Measurements from ENCODE around the gene LRRC10B.

The LRRC10B gene

GRCh38 chr11:61552108-61552635, 43.6 kb downstream of the LRRC10B start:
- Histone ChIP-seq H3K27me3 (ENCODE audit: insufficient read depth, poor library complexity, severe bottlenecking) (peaks cover 20% of the 10 kb centered on the region), H3K36me3 (ENCODE audit: low read depth) (no peaks in the 10 kb centered on the region), H3K4me3 (ENCODE audit: severe bottlenecking) (no peak overlapping the region), H3K9me3 (ENCODE audit: severe bottlenecking) (no peaks in the 10 kb centered on the region), H3K27ac (ENCODE audit: poor library complexity, severe bottlenecking) (no peak overlapping the region), H3K4me1 (ENCODE audit: insufficient read depth, poor library complexity, severe bottlenecking) (no peaks in the 10 kb centered on the region)
- DNase-seq (ENCODE audit: low spot score) (no peak), ATAC-seq (ENCODE audit: low read depth) (no peak)
- TF ChIP-seq, protein P1, sequence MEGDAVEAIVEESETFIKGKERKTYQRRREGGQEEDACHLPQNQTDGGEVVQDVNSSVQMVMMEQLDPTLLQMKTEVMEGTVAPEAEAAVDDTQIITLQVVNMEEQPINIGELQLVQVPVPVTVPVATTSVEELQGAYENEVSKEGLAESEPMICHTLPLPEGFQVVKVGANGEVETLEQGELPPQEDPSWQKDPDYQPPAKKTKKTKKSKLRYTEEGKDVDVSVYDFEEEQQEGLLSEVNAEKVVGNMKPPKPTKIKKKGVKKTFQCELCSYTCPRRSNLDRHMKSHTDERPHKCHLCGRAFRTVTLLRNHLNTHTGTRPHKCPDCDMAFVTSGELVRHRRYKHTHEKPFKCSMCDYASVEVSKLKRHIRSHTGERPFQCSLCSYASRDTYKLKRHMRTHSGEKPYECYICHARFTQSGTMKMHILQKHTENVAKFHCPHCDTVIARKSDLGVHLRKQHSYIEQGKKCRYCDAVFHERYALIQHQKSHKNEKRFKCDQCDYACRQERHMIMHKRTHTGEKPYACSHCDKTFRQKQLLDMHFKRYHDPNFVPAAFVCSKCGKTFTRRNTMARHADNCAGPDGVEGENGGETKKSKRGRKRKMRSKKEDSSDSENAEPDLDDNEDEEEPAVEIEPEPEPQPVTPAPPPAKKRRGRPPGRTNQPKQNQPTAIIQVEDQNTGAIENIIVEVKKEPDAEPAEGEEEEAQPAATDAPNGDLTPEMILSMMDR (IDR thresholded peaks at IDR 0.05; ENCODE audit: poor library complexity, severe bottlenecking), result no peak

DNA sequence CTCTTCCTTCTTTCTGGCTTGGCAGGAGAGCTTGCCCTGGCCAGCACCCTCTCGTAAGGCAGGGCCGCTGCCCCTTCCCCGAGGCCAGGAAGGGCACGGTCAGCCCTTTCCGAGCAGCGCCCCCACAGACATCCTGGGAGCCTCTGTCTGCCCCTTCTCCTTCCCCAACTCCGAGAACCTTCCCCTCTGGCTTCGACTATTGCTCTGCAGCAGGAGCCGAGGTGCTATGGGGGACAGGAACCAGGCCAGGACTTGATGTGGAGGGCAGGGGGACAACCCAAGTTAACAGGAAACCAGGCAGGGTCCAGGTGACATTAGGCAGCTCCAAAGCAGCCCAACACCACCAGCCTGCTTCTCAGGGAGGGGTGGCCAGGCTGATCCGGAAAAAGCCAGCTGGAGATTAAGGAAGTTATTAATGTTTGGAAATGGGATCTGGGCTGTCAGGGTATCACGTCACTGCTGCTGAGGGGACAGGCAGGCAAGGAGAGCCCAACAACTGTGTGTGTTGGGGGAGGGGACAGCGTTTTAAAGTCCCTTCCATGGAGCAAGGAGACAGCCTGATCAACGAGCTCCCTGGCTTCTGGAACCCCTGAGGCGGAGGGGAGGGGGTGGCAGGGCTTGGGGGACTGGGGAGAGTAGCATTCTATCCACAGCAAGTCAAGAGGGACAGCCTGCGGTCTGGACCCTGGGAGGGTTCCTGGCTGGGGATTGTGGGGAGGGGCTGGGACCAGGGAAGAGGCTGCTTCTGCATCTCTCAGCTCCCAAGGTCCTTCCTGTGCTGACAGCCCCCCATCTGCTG, 45.0 kb downstream of the LRRC10B start:
- DNase-seq (ENCODE audit: low spot score) (no peak), ATAC-seq (ENCODE audit: low read depth) (no peak)
- TF ChIP-seq, protein P1 (IDR thresholded peaks at IDR 0.05; ENCODE audit: poor library complexity, severe bottlenecking), result no peak
- Histone ChIP-seq H3K36me3 (ENCODE audit: low read depth) (no peaks in the 10 kb centered on the region), H3K27me3 (ENCODE audit: insufficient read depth, poor library complexity, severe bottlenecking) (peaks cover 20% of the 10 kb centered on the region), H3K4me3 (ENCODE audit: severe bottlenecking) (no peak overlapping the region), H3K9me3 (ENCODE audit: severe bottlenecking) (no peaks in the 10 kb centered on the region), H3K27ac (ENCODE audit: poor library complexity, severe bottlenecking) (no peak overlapping the region), H3K4me1 (ENCODE audit: insufficient read depth, poor library complexity, severe bottlenecking) (no peaks in the 10 kb centered on the region)

DNA sequence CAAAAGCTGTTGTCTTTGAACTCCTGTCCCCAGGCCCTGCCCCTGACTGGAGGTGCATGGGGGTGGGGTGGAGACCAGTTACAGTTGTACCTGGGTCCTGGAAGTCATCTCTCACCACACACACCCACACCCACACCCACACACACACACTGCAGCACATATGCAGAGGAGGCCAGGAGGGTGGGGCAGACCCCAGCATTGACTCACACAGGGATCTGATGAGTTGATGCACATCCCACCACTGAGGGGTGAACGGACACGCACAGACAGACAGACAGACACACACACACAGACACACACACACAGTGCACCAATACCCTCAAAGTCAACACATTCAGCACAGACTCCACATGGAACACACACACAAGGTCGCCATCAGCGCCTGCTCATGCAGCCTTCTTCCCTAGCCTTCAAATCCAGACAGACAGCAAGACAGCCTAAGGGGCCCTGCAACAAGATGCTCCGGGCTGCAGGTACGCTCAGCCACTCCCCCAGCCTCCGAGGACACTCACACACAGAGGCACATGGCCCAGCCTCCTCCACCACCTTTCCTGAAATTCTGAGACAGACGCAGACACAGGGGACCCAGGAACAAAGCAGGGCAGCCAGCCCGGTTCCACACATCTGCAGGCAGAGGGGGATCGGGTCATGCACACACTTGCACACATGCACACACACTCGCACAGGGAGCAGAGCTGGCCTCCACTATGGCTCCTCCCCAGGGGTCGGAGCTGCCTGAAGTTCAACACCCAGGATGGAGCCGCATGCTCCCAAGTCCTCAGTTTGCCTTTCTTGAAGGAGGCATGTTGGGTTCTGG, 45.8 kb downstream of the LRRC10B start:
- DNase-seq (ENCODE audit: low spot score) (no peak), ATAC-seq (ENCODE audit: low read depth) (peak; percentile 22; the same call in 1 of the 3 replicates)
- no peak overlapping the region for H3K27ac ChIP-seq (ENCODE audit: poor library complexity, severe bottlenecking)
- TF ChIP-seq, protein P1 (IDR thresholded peaks at IDR 0.05; ENCODE audit: poor library complexity, severe bottlenecking), result no peak
- no peak overlapping the region for H3K4me3 ChIP-seq (ENCODE audit: severe bottlenecking)
- H3K9me3 ChIP-seq (ENCODE audit: severe bottlenecking), result no peaks in the 10 kb centered on the region
- H3K4me1 ChIP-seq (ENCODE audit: insufficient read depth, poor library complexity, severe bottlenecking), result no peaks in the 10 kb centered on the region
- no peaks in the 10 kb centered on the region for H3K36me3 ChIP-seq (ENCODE audit: low read depth)
- peaks cover 20% of the 10 kb centered on the region for H3K27me3 ChIP-seq (ENCODE audit: insufficient read depth, poor library complexity, severe bottlenecking)

DNA sequence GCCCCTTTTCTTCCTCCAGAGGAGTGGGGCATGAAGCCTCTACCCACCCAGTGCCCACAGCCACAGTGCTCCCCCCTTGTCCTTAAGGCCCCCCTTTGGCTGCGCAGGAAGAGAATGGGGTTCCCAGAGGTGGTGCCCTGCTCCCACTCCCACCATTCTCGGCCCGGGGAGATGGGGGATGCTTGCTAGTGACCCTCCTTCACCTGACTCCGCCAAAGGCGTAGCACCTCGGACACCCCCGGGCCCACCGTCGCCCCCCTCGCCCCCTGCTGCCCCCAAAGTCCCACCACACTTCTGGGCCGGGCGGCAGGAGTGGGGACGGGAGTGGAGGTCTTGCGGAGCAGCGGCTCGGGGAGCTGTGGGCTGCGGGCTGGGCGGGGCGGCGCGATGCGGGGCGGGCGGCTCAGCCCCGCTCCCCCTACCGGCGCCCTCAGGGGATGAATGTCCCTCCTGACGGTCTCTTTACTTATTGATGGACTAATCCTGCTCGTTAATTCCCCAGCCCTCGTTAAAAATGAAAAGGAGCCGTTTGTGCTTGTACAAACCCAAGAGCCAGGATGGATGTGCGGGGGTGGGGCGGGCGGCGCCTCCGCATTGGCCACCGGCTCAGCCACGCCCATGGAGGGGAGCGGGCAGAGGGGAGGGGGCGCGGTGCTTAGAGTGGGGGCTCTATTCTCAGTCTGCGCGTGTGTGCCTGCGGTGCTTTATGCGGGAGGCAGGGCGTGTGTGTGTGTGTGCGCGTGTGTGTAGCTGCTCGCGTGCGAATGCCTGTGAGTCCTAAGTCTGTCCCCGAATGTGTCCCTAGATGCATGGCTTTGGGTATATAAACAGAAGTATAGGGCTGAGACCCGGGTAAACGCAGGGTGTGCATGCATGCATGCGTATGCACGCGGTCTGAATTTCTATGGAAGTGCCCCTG, 46.8 kb downstream of the LRRC10B start:
- no peak overlapping the region for H3K4me3 ChIP-seq (ENCODE audit: severe bottlenecking)
- ATAC-seq (ENCODE audit: low read depth) (no peak), DNase-seq (ENCODE audit: low spot score) (no peak)
- no peaks in the 10 kb centered on the region for H3K36me3 ChIP-seq (ENCODE audit: low read depth)
- no peaks in the 10 kb centered on the region for H3K4me1 ChIP-seq (ENCODE audit: insufficient read depth, poor library complexity, severe bottlenecking)
- H3K27ac ChIP-seq (ENCODE audit: poor library complexity, severe bottlenecking), result no peak overlapping the region
- TF ChIP-seq, protein P1 (IDR thresholded peaks at IDR 0.05; ENCODE audit: poor library complexity, severe bottlenecking), result no peak
- H3K9me3 ChIP-seq (ENCODE audit: severe bottlenecking), result no peaks in the 10 kb centered on the region
- peaks cover 20% of the 10 kb centered on the region for H3K27me3 ChIP-seq (ENCODE audit: insufficient read depth, poor library complexity, severe bottlenecking)
